ENCODE measurements around the gene ARMC6. TPM values are rescaled to one million over a fixed set of nuclear protein-coding genes. Genes with fewer than 3 reads are reported as not detected.

The ARMC6 gene
- total and polyA plus RNA-seq, 2 experiments from 2014 or later = 40.9 to 112 TPM

DNA sequence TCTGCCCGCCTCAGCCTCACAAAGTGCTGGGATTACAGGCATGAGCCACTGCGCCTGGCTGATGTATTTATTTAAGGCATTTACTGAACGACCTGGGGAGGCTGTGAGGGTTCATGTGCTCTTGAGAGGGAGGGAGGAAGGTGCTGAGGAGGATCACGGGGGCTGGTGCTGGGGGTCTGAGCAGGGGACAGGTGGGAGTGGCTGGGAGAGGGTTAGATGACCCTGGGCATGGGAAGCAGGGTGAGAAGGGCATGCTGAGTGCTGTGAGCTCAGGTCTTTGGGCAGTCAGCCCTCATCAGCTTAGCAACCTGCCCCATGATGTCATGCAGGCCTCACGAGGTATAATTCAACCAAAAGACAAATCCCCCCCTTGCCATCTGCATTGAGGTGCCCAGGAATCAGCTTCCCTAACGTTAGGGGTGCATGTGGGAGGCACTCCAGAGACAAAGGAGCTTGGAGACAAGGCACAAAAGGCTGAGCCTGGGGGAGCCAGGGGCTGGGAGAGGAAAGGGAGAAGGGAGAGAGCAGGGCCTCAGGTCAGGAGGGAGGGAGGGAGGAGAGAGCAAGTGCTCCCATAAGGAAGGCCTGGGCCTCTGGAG lies 36.5 kb upstream of the ARMC6 start (continued):
- TF ChIP-seq, protein P1, sequence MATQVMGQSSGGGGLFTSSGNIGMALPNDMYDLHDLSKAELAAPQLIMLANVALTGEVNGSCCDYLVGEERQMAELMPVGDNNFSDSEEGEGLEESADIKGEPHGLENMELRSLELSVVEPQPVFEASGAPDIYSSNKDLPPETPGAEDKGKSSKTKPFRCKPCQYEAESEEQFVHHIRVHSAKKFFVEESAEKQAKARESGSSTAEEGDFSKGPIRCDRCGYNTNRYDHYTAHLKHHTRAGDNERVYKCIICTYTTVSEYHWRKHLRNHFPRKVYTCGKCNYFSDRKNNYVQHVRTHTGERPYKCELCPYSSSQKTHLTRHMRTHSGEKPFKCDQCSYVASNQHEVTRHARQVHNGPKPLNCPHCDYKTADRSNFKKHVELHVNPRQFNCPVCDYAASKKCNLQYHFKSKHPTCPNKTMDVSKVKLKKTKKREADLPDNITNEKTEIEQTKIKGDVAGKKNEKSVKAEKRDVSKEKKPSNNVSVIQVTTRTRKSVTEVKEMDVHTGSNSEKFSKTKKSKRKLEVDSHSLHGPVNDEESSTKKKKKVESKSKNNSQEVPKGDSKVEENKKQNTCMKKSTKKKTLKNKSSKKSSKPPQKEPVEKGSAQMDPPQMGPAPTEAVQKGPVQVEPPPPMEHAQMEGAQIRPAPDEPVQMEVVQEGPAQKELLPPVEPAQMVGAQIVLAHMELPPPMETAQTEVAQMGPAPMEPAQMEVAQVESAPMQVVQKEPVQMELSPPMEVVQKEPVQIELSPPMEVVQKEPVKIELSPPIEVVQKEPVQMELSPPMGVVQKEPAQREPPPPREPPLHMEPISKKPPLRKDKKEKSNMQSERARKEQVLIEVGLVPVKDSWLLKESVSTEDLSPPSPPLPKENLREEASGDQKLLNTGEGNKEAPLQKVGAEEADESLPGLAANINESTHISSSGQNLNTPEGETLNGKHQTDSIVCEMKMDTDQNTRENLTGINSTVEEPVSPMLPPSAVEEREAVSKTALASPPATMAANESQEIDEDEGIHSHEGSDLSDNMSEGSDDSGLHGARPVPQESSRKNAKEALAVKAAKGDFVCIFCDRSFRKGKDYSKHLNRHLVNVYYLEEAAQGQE (IDR thresholded peaks at IDR 0.05; ENCODE audit: unreplicated experiment) = no peak
- no peak for TF ChIP-seq EZH2phosphoT487 (IDR thresholded peaks at IDR 0.05; ENCODE audit: unreplicated experiment)

DNA sequence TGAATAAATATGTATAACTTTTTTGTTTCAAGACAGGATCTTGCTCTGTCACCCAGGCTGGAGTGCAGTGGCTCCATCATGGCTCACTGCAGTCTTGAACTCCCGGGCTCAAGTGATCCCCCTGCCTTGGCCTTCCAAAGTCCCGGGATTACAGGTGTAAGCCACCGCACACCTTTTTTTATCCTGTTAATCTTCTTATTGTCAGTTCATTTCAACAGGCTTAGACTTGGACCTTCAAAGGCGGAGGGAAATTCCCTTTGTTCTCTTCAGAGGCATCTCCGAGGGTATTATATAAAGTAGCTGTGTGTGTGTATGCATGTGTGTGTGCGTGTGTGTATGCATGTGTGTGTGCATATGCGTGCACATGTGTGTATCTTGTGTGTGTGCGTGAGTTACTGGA lies 35.1 kb upstream of the ARMC6 start:
- Histone ChIP-seq H3K27ac (ENCODE audit: low read depth) (no peak overlapping the region), H3K79me2 (replicated peaks; ENCODE audit: insufficient read depth) (no peaks in the 10 kb centered on the region), H3K9me2 (ENCODE audit: insufficient read depth) (no peaks in the 10 kb centered on the region), H3K4me3 (no peak overlapping the region), H3K27me3 (ENCODE audit: insufficient read depth) (no peaks in the 10 kb centered on the region), H4K20me1 (replicated peaks; ENCODE audit: insufficient read depth) (peaks cover 18% of the 10 kb centered on the region; the same call in 1 of the 2 replicates), H2AFZ (no peak overlapping the region), H3K36me3 (ENCODE audit: insufficient read depth) (peaks cover 23% of the 10 kb centered on the region), H3K4me2 (no peak overlapping the region), H3F3A (replicated peaks; ENCODE audit: low read depth) (peaks cover 14% of the 10 kb centered on the region), H3K4me1 (ENCODE audit: insufficient read depth) (no peaks in the 10 kb centered on the region)
- TF ChIP-seq ZNF114 (CRISPR knock-in tag; IDR thresholded peaks at IDR 0.05) = no peak
- TF ChIP-seq, protein P2, sequence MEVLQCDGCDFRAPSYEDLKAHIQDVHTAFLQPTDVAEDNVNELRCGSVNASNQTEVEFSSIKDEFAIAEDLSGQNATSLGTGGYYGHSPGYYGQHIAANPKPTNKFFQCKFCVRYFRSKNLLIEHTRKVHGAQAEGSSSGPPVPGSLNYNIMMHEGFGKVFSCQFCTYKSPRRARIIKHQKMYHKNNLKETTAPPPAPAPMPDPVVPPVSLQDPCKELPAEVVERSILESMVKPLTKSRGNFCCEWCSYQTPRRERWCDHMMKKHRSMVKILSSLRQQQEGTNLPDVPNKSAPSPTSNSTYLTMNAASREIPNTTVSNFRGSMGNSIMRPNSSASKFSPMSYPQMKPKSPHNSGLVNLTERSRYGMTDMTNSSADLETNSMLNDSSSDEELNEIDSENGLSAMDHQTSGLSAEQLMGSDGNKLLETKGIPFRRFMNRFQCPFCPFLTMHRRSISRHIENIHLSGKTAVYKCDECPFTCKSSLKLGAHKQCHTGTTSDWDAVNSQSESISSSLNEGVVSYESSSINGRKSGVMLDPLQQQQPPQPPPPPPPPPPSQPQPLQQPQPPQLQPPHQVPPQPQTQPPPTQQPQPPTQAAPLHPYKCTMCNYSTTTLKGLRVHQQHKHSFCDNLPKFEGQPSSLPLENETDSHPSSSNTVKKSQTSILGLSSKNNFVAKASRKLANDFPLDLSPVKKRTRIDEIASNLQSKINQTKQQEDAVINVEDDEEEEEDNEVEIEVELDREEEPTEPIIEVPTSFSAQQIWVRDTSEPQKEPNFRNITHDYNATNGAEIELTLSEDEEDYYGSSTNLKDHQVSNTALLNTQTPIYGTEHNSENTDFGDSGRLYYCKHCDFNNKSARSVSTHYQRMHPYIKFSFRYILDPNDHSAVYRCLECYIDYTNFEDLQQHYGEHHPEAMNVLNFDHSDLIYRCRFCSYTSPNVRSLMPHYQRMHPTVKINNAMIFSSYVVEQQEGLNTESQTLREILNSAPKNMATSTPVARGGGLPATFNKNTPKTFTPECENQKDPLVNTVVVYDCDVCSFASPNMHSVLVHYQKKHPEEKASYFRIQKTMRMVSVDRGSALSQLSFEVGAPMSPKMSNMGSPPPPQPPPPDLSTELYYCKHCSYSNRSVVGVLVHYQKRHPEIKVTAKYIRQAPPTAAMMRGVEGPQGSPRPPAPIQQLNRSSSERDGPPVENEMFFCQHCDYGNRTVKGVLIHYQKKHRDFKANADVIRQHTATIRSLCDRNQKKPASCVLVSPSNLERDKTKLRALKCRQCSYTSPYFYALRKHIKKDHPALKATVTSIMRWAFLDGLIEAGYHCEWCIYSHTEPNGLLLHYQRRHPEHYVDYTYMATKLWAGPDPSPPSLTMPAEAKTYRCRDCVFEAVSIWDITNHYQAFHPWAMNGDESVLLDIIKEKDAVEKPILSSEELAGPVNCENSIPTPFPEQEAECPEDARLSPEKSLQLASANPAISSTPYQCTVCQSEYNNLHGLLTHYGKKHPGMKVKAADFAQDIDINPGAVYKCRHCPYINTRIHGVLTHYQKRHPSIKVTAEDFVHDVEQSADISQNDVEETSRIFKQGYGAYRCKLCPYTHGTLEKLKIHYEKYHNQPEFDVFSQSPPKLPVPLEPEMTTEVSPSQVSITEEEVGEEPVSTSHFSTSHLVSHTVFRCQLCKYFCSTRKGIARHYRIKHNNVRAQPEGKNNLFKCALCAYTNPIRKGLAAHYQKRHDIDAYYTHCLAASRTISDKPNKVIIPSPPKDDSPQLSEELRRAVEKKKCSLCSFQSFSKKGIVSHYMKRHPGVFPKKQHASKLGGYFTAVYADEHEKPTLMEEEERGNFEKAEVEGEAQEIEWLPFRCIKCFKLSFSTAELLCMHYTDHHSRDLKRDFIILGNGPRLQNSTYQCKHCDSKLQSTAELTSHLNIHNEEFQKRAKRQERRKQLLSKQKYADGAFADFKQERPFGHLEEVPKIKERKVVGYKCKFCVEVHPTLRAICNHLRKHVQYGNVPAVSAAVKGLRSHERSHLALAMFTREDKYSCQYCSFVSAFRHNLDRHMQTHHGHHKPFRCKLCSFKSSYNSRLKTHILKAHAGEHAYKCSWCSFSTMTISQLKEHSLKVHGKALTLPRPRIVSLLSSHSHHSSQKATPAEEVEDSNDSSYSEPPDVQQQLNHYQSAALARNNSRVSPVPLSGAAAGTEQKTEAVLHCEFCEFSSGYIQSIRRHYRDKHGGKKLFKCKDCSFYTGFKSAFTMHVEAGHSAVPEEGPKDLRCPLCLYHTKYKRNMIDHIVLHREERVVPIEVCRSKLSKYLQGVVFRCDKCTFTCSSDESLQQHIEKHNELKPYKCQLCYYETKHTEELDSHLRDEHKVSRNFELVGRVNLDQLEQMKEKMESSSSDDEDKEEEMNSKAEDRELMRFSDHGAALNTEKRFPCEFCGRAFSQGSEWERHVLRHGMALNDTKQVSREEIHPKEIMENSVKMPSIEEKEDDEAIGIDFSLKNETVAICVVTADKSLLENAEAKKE (CRISPR knock-in tag; IDR thresholded peaks at IDR 0.05) = no peak
- TF ChIP-seq NANOG (IDR thresholded peaks at IDR 0.05; ENCODE audit: borderline replicate concordance) = no peak
- no peak for TF ChIP-seq STAT1 (IDR thresholded peaks at IDR 0.05; ENCODE audit: unreplicated experiment)
- TF ChIP-seq, protein P3, sequence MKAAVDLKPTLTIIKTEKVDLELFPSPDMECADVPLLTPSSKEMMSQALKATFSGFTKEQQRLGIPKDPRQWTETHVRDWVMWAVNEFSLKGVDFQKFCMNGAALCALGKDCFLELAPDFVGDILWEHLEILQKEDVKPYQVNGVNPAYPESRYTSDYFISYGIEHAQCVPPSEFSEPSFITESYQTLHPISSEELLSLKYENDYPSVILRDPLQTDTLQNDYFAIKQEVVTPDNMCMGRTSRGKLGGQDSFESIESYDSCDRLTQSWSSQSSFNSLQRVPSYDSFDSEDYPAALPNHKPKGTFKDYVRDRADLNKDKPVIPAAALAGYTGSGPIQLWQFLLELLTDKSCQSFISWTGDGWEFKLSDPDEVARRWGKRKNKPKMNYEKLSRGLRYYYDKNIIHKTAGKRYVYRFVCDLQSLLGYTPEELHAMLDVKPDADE (IDR thresholded peaks at IDR 0.05) = no peak
- peaks cover 11% of the 10 kb centered on the region for H3K27me3 Mint-ChIP-seq (ENCODE audit: insufficient read depth, low read depth, poor library complexity)
- no peak overlapping the region for H3K27ac Mint-ChIP-seq
- no peak overlapping the region for H3K4me3 Mint-ChIP-seq
- no peaks in the 10 kb centered on the region for H3K9me3 Mint-ChIP-seq
- peaks cover 82% of the 10 kb centered on the region for H3K36me3 Mint-ChIP-seq (ENCODE audit: low read depth)
- no peak for ATAC-seq
- no peak for DNase-seq (ENCODE audit: low spot score)
- peaks cover 11% of the 10 kb centered on the region; the same call in 2 of the 3 replicates for H3K4me1 Mint-ChIP-seq
